A673 (cell line): ENCODE data around the gene DYNLT5. TPM values are rescaled to one million over a fixed set of nuclear protein-coding genes. Genes with fewer than 3 reads are reported as not detected.

ENCODE experiments used
- BruUV-seq: library from RNA; stranded (reverse); fragments of 400-500 nt; replicated peaks from 2 replicates; lab custom pipeline; 2021; lab: Mats Ljungman, UMichigan
- CTCF ChIA-PET: fragments of 300-600 bp; sonication (Branson Sonifier 250); formaldehyde crosslinking; loops from one replicate; lab custom pipeline; 2022; ENCODE audit warnings: antibody characterized with exemption; lab: Charles Lee
- POLR2A ChIA-PET: fragments of 300-600 bp; sonication (Branson Sonifier 250); formaldehyde crosslinking; loops from one replicate; lab custom pipeline; 2022; ENCODE audit warnings: antibody characterized with exemption; ENCODE audit not compliant: low non-redundant PET; lab: Charles Lee
- DNase-seq: peaks from one replicate; pipeline ENCODE4 v3.0.0-alpha.2; 2015; ENCODE audit warnings: low spot score
- H3K27ac ChIP-seq: fragments of 200-600 bp; sonication (generic); 2 replicates; pipeline ENCODE4 v1.5.1; 2016; ENCODE audit warnings: mixed run types, low read depth, mild to moderate bottlenecking, mixed read lengths, antibody characterized with exemption, low read length; ENCODE audit not compliant: poor library complexity, severe bottlenecking
- H3K27me3 ChIP-seq: fragments of 200-600 bp; sonication (generic); replicated peaks from 2 replicates; pipeline ENCODE4 v1.6.1; 2017; ENCODE audit warnings: mixed run types, low read depth, mild to moderate bottlenecking, mixed read lengths, antibody characterized with exemption, low read length; ENCODE audit not compliant: insufficient read depth, poor library complexity
- H3K36me3 ChIP-seq: fragments of 200-600 bp; sonication (generic); 2 replicates; pipeline ENCODE4 v1.6.1; 2016; ENCODE audit warnings: mixed run types, mild to moderate bottlenecking, mixed read lengths, antibody characterized with exemption, low read length; ENCODE audit not compliant: insufficient read depth, poor library complexity, severe bottlenecking
- H3K4me1 ChIP-seq: fragments of 200-600 bp; sonication (generic); 2 replicates; pipeline ENCODE4 v1.6.1; 2017; ENCODE audit warnings: mixed run types, mild to moderate bottlenecking, mixed read lengths, antibody characterized with exemption, low read length; ENCODE audit not compliant: insufficient read depth, poor library complexity, severe bottlenecking
- H3K4me3 ChIP-seq: fragments of 200-600 bp; sonication (generic); 2 replicates; pipeline ENCODE4 v1.5.1; 2016; ENCODE audit warnings: low read depth, mixed run types, mild to moderate bottlenecking, mixed read lengths, low read length; ENCODE audit not compliant: poor library complexity, severe bottlenecking
- H3K9me3 ChIP-seq: fragments of 200-600 bp; sonication (generic); 2 replicates; pipeline ENCODE4 v1.6.1; 2016; ENCODE audit warnings: mixed run types, low read depth, mild to moderate bottlenecking, mixed read lengths, antibody characterized with exemption, low read length; ENCODE audit not compliant: poor library complexity, severe bottlenecking
- CTCF ChIP-seq: fragments of 300-800, 200-600 bp; sonication (generic); conservative IDR thresholded peaks from 2 replicates; pipeline ENCODE4 v1.5.1; 2017; ENCODE audit warnings: low read depth, mild to moderate bottlenecking, antibody characterized with exemption, low read length, moderate library complexity, mixed read lengths
- EZH2 ChIP-seq: fragments of 200-600 bp; sonication (generic); IDR thresholded peaks from 2 replicates; pipeline ENCODE4 v1.6.1; 2017; ENCODE audit warnings: borderline replicate concordance, low read depth, mild to moderate bottlenecking, mixed read lengths, antibody characterized with exemption, low read length; ENCODE audit not compliant: poor library complexity, severe bottlenecking
- intact Hi-C: fragments of 100-400 bp; cut with micrococcal nuclease; formaldehyde crosslinking; loops from one replicate; pipeline ENCODE4 v1.10.0; 2022; ENCODE audit not compliant: unreplicated experiment
- total RNA-seq: library from RNA; stranded (reverse); gene quantifications from 2 replicates; pipeline ENCODE4 v1.2.3, GENCODE V29; 2021

Gene DYNLT5
- total RNA-seq, 1 experiment from 2014 or later = not detected

GRCh38 chr1:66770240-66770639, 18.0 kb downstream of the DYNLT5 start:
- no peaks in the 10 kb centered on the region for H3K4me1 ChIP-seq
- H3K27me3 ChIP-seq = no peaks in the 10 kb centered on the region
- intact Hi-C loops = no loop called here
- no peaks in the 10 kb centered on the region for H3K9me3 ChIP-seq
- no peaks in the 10 kb centered on the region for H3K36me3 ChIP-seq
- no peak for TF ChIP-seq CTCF
- TF ChIP-seq EZH2 = no peak
- no TSS peak for BruUV-seq
- POLR2A ChIA-PET = no interaction called here
- H3K27ac ChIP-seq = no peak overlapping the region
- no peak overlapping the region for H3K4me3 ChIP-seq
- CTCF ChIA-PET = no interaction called here
- no peak for DNase-seq

GRCh38 chr1:66770694-66771093, 18.4 kb downstream of the DYNLT5 start:
- no TSS peak for BruUV-seq
- POLR2A ChIA-PET = no interaction called here

GRCh38 chr1:66773227-66773626, 21.0 kb downstream of the DYNLT5 start:
- TF ChIP-seq EZH2 (no peak), CTCF (no peak)
- Histone ChIP-seq H3K27ac (no peak overlapping the region), H3K9me3 (no peaks in the 10 kb centered on the region), H3K27me3 (no peaks in the 10 kb centered on the region), H3K4me3 (no peak overlapping the region), H3K36me3 (no peaks in the 10 kb centered on the region), H3K4me1 (no peaks in the 10 kb centered on the region)
- CTCF ChIA-PET = no interaction called here
- POLR2A ChIA-PET = no interaction called here
- no peak for DNase-seq
- BruUV-seq = no TSS peak
- intact Hi-C loops = no loop called here

More at GRCh38 chr1:66770694-66771093, 18.4 kb downstream of the DYNLT5 start:
- no peak for DNase-seq
- TF ChIP-seq CTCF (no peak), EZH2 (no peak)
- intact Hi-C loops = no loop called here
- Histone ChIP-seq H3K27ac (no peak overlapping the region), H3K27me3 (no peaks in the 10 kb centered on the region), H3K4me1 (no peaks in the 10 kb centered on the region), H3K36me3 (no peaks in the 10 kb centered on the region), H3K4me3 (no peak overlapping the region), H3K9me3 (no peaks in the 10 kb centered on the region)
- CTCF ChIA-PET = no interaction called here
